HEK293T (cell line): Measurements from ENCODE around the gene SYF2.

Source experiments
- ELF4 ChIP-seq: fragments of 450-650 bp; IDR thresholded peaks from 2 replicates; pipeline ENCODE4 v1.6.1; 2017; ENCODE audit warnings: antibody characterized with exemption
- FOXM1 ChIP-seq: fragments of 450-650 bp; IDR thresholded peaks from 2 replicates; pipeline ENCODE4 v1.6.1; 2017; ENCODE audit warnings: mild to moderate bottlenecking, borderline replicate concordance
- SUZ12 ChIP-seq: fragments of 450-650 bp; IDR thresholded peaks from 2 replicates; pipeline ENCODE4 v1.6.1; 2016; ENCODE audit warnings: mild to moderate bottlenecking
- ZNF384 ChIP-seq: fragments of 450-650 bp; IDR thresholded peaks from 2 replicates; pipeline ENCODE4 v1.6.1; 2016

GRCh38 chr1:25206201-25206600, 26.1 kb downstream of the SYF2 start:
- TF ChIP-seq FOXM1: no peak
- TF ChIP-seq ELF4: no peak
- TF ChIP-seq ZNF384: no peak
- no peak for TF ChIP-seq SUZ12
